Endodermal cell (in vitro differentiated cells): ENCODE results near the gene MYBPC1. TPM values are rescaled to one million over a fixed set of nuclear protein-coding genes. Genes with fewer than 3 reads are reported as not detected.

Experiments
- DNase-seq: peaks from one replicate; pipeline ENCODE4 v3.0.0-alpha.2; 2017
- H3K27ac ChIP-seq: 2 replicates; pipeline ENCODE4 v1.5.1; 2013; ENCODE audit warnings: mild to moderate bottlenecking, low read depth, low read length, moderate library complexity
- H3K27me3 ChIP-seq: 2 replicates; pipeline ENCODE4 v1.6.1; 2013; ENCODE audit warnings: mild to moderate bottlenecking, low read length, moderate library complexity; ENCODE audit not compliant: insufficient read depth, control insufficient read depth, poor library complexity, severe bottlenecking
- H3K36me3 ChIP-seq: 2 replicates; pipeline ENCODE4 v1.7.0; 2013; ENCODE audit warnings: mild to moderate bottlenecking, low read length, moderate library complexity; ENCODE audit not compliant: control insufficient read depth, insufficient read depth
- H3K4me1 ChIP-seq: one replicate; pipeline ENCODE4 v1.7.0; 2013; ENCODE audit warnings: low read length; ENCODE audit not compliant: control insufficient read depth, insufficient read depth
- H3K4me3 ChIP-seq: 2 replicates; pipeline ENCODE4 v1.5.1; 2013; ENCODE audit warnings: mild to moderate bottlenecking, low read length, moderate library complexity
- H3K9ac ChIP-seq: 2 replicates; pipeline ENCODE4 v1.6.1; 2013; ENCODE audit warnings: mild to moderate bottlenecking, low read length, moderate library complexity; ENCODE audit not compliant: poor library complexity, severe bottlenecking; ENCODE audit errors: extremely low read depth
- H3K9me3 ChIP-seq: 2 replicates; pipeline ENCODE4 v1.6.1; 2013; ENCODE audit warnings: mild to moderate bottlenecking, low read length, moderate library complexity; ENCODE audit not compliant: control insufficient read depth
- H3K27ac Mint-ChIP-seq: 2 replicates; pipeline ENCODE4 v1.8.0; 2020; ENCODE audit warnings: mixed read lengths
- H3K27me3 Mint-ChIP-seq: 2 replicates; pipeline ENCODE4 v1.8.0; 2021; ENCODE audit warnings: mild to moderate bottlenecking, mixed read lengths; ENCODE audit not compliant: insufficient read depth
- H3K36me3 Mint-ChIP-seq: 2 replicates; pipeline ENCODE4 v1.8.0; 2020; ENCODE audit warnings: low read depth, mixed read lengths
- H3K4me1 Mint-ChIP-seq: 2 replicates; pipeline ENCODE4 v1.8.0; 2020; ENCODE audit warnings: mixed read lengths
- H3K4me3 Mint-ChIP-seq: 2 replicates; pipeline ENCODE4 v1.8.0; 2020; ENCODE audit warnings: mild to moderate bottlenecking, moderate library complexity, mixed read lengths
- H3K9me3 Mint-ChIP-seq: 2 replicates; pipeline ENCODE4 v1.8.0; 2020; ENCODE audit warnings: mild to moderate bottlenecking, mixed read lengths
- CTCF ChIP-seq: fragments of 200-600 bp; sonication (generic); conservative IDR thresholded peaks from 2 replicates; pipeline ENCODE4 v1.5.0; 2021; ENCODE audit warnings: antibody characterized with exemption, mild to moderate bottlenecking
- WGBS, 2 experiments: methylation state at CpG; one replicate each; pipeline versions ENCODE4 v1.1.5 to v1.1.7; 2013; ENCODE audit warnings: missing lambda C conversion rate in 2 of 2, mixed read lengths in 1 of 2; ENCODE audit not compliant: insufficient coverage in 1 of 2, insufficient read length in 1 of 2; 5-methylcytosine and 5-hydroxymethylcytosine counted together
- total RNA-seq, 2 donors: library from RNA; stranded (reverse); fragmentation: NEBNext Ultra II Directional in 1 of 2; extraction: Animal tissue kit (Norgen Biotek cat#: 25700) in 1 of 2; gene quantifications; 2 replicates in 1 of 2; 3 replicates in 1 of 2; pipeline ENCODE4 v1.2.1, GENCODE V29; 2021

Gene MYBPC1
- total RNA-seq, 2 donors from 2014 or later, result not detected

GRCh38 chr12:101619026-101619786, 24.4 kb downstream of the MYBPC1 start:
- 87 to 91% methylated on average over 2 of the region's 2 CpGs for WGBS, 2 experiments
- H3K9me3 ChIP-seq, result no peaks in the 10 kb centered on the region
- no peak overlapping the region for H3K4me3 Mint-ChIP-seq

DNA sequence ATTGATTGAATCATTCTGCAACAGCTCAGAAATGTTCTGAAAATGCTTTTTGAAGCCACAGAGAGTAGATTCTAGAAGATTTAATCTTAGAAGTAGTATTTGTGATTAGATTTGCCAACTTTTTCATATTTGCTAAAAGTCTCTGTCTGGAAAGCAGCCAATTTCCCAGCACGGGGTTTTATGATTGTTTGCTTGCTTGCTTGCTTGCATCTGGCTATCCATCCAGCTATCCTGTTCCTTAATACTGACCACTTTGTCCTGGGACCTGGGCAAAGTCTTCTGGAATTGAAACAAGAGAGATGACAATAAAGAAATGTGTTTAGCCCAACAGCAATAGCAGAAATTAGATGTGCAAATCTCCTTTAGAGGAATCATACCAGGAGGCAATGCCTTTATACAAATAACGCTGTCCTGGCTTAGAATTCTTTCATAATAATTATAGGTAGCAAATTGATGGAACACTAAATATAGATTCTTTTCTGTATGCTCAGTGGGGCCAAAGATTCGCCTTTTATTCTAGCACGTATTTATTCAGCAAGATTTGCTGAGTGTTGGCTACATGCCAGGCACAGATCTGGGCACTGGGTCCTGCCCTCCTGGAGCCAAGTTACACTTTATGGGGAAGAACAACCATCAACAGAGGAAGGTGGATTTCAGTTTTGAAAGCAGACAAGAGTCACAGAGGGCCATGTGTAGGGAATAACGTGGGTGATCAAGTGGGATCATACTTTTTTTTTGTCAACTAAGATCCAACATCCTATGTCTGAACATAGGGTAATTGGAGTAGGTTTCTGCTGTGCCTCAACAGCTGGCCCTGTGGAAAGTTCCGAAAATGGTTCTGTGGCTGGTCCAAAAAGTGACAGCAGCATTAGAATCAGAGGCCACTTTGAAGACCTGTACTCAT, 25.3 kb downstream of the MYBPC1 start:
- no peak overlapping the region for H3K4me3 Mint-ChIP-seq
- no peak overlapping the region for H3K4me3 ChIP-seq
- H3K4me1 Mint-ChIP-seq, result no peaks in the 10 kb centered on the region
- no peak overlapping the region for H3K27ac ChIP-seq
- H3K27me3 Mint-ChIP-seq, result no peaks in the 10 kb centered on the region
- no peak overlapping the region for H3K27ac Mint-ChIP-seq
- H3K9me3 ChIP-seq, result no peaks in the 10 kb centered on the region
- H3K9ac ChIP-seq, result no peak overlapping the region
- no peaks in the 10 kb centered on the region for H3K36me3 ChIP-seq
- 86 to 90% methylated on average over 3 to 6 of the region's 6 CpGs for WGBS, 2 experiments
- H3K9me3 Mint-ChIP-seq, result no peaks in the 10 kb centered on the region
- H3K4me1 ChIP-seq, result no peaks in the 10 kb centered on the region
- no peak for TF ChIP-seq CTCF
- DNase-seq, result no peak
- no peaks in the 10 kb centered on the region for H3K36me3 Mint-ChIP-seq
- no peaks in the 10 kb centered on the region for H3K27me3 ChIP-seq

More at GRCh38 chr12:101619026-101619786, 24.4 kb downstream of the MYBPC1 start:
- Histone ChIP-seq H3K27ac (no peak overlapping the region), H3K4me1 (no peaks in the 10 kb centered on the region), H3K4me3 (no peak overlapping the region), H3K36me3 (no peaks in the 10 kb centered on the region), H3K9ac (no peak overlapping the region), H3K27me3 (no peaks in the 10 kb centered on the region)
- H3K27ac Mint-ChIP-seq, result no peak overlapping the region
- no peaks in the 10 kb centered on the region for H3K36me3 Mint-ChIP-seq
- no peak for DNase-seq
- H3K4me1 Mint-ChIP-seq, result no peaks in the 10 kb centered on the region
- H3K27me3 Mint-ChIP-seq, result no peaks in the 10 kb centered on the region
- no peaks in the 10 kb centered on the region for H3K9me3 Mint-ChIP-seq
- TF ChIP-seq CTCF, result no peak

GRCh38 chr12:101620762-101621133, 26.0 kb downstream of the MYBPC1 start:
- H3K4me1 Mint-ChIP-seq, result no peaks in the 10 kb centered on the region
- H3K4me1 ChIP-seq, result no peaks in the 10 kb centered on the region
- H3K4me3 ChIP-seq, result no peak overlapping the region
- no peak overlapping the region for H3K27ac ChIP-seq
- no peak for TF ChIP-seq CTCF
- H3K9me3 Mint-ChIP-seq, result no peaks in the 10 kb centered on the region
- H3K4me3 Mint-ChIP-seq, result no peak overlapping the region
- H3K27me3 Mint-ChIP-seq, result no peaks in the 10 kb centered on the region
- H3K9me3 ChIP-seq, result no peaks in the 10 kb centered on the region
- no peaks in the 10 kb centered on the region for H3K36me3 ChIP-seq
- no peaks in the 10 kb centered on the region for H3K36me3 Mint-ChIP-seq
- DNase-seq, result no peak
- H3K27me3 ChIP-seq, result no peaks in the 10 kb centered on the region
- no peak overlapping the region for H3K27ac Mint-ChIP-seq
- WGBS, 2 experiments, result 100% methylated on average over 2 of the region's 2 CpGs; no CpG with 5 or more reads in 1 of the 2 experiments
- no peak overlapping the region for H3K9ac ChIP-seq
